CD14-positive monocyte (primary cell): ENCODE data around the gene CSGALNACT2. TPM values are rescaled to one million over a fixed set of nuclear protein-coding genes. Genes with fewer than 3 reads are reported as not detected.

ENCODE experiments used
- DNase-seq, 3 donors: peaks; one replicate each; pipeline ENCODE4 v3.0.0-alpha.2; 2011 to 2022
- H2AFZ ChIP-seq: 2 replicates; pipeline ENCODE4 v1.6.0; 2012; ENCODE audit warnings: mild to moderate bottlenecking, low read depth, low read length, inconsistent platforms; ENCODE audit not compliant: insufficient read depth, poor library complexity, severe bottlenecking
- H3K27ac ChIP-seq, 2 donors: 1 replicate in 1 of 2; 2 replicates in 1 of 2; pipeline ENCODE4 v1.5.1; 2012 to 2013; ENCODE audit warnings: low read length in 2 of 2, control low read depth in 1 of 2, inconsistent platforms in 1 of 2, low read depth in 1 of 2, mild to moderate bottlenecking in 1 of 2
- H3K27me3 ChIP-seq, 2 donors: one replicate each; pipeline versions ENCODE4 v1.6.0 to v1.6.1; 2011 to 2013; ENCODE audit warnings: low read length in 2 of 2; ENCODE audit not compliant: control insufficient read depth in 2 of 2, insufficient read depth in 2 of 2
- H3K36me3 ChIP-seq, 2 donors: replicated peaks in 1 of 2; 1 replicate in 1 of 2; 2 replicates in 1 of 2; pipeline versions ENCODE4 v1.5.1 to v1.6.1; 2012 to 2013; ENCODE audit warnings: low read length in 2 of 2, control low read depth in 1 of 2, inconsistent platforms in 1 of 2, mild to moderate bottlenecking in 1 of 2; ENCODE audit not compliant: insufficient read depth in 2 of 2, control insufficient read depth in 1 of 2
- H3K4me1 ChIP-seq, 2 donors: 1 replicate in 1 of 2; 2 replicates in 1 of 2; pipeline versions ENCODE4 v1.5.1 to v1.6.1; 2012 to 2013; ENCODE audit warnings: low read length in 2 of 2, control low read depth in 1 of 2, inconsistent platforms in 1 of 2, mild to moderate bottlenecking in 1 of 2, moderate library complexity in 1 of 2; ENCODE audit not compliant: insufficient read depth in 2 of 2, control insufficient read depth in 1 of 2
- H3K4me2 ChIP-seq: replicated peaks from 2 replicates; pipeline ENCODE3; 2012; ENCODE audit warnings: low read length, moderate library complexity, mild to moderate bottlenecking; ENCODE audit not compliant: poor library complexity, severe bottlenecking; ENCODE audit errors: extremely low read depth
- H3K4me3 ChIP-seq, 3 experiments: fragments of 200-600 bp in 1 of 3; sonication (generic) in 1 of 3; replicated peaks in 1 of 3; 1 replicate in 2 of 3; 2 replicates in 1 of 3; pipeline ENCODE4 v1.5.1; 2011 to 2013; ENCODE audit warnings: low read length in 3 of 3, mild to moderate bottlenecking in 3 of 3, control low read depth in 2 of 3, low read depth in 2 of 3, inconsistent platforms in 1 of 3, moderate library complexity in 1 of 3
- H3K79me2 ChIP-seq: 2 replicates; pipeline ENCODE4 v1.6.0; 2012; ENCODE audit warnings: mild to moderate bottlenecking, control low read depth, inconsistent platforms, low read length, moderate library complexity; ENCODE audit not compliant: insufficient read depth
- H3K9ac ChIP-seq: 2 replicates; pipeline ENCODE4 v1.6.0; 2017; ENCODE audit warnings: low read length, mild to moderate bottlenecking; ENCODE audit not compliant: insufficient read depth, poor library complexity, severe bottlenecking
- H3K9me3 ChIP-seq, 2 donors: replicated peaks in 1 of 2; 1 replicate in 1 of 2; 2 replicates in 1 of 2; pipeline versions ENCODE4 v1.5.1 to v1.6.1; 2012 to 2013; ENCODE audit warnings: low read length in 2 of 2, control low read depth in 1 of 2; ENCODE audit not compliant: control insufficient read depth in 1 of 2, insufficient read depth in 1 of 2
- H4K20me1 ChIP-seq: 2 replicates; pipeline ENCODE4 v1.6.0; 2012; ENCODE audit warnings: mild to moderate bottlenecking, low read length, control low read depth, moderate library complexity; ENCODE audit not compliant: insufficient read depth
- H3K27ac Mint-ChIP-seq, 7 donors: one replicate each; pipeline ENCODE4 v1.8.0; 2020; ENCODE audit warnings: mild to moderate bottlenecking in 7 of 7, mixed read lengths in 7 of 7, moderate library complexity in 6 of 7, inconsistent platforms in 2 of 7
- H3K27me3 Mint-ChIP-seq, 3 donors: one replicate each; pipeline ENCODE4 v1.8.0; 2021 to 2022; ENCODE audit warnings: low read depth in 3 of 3, mild to moderate bottlenecking in 3 of 3, mixed read lengths in 3 of 3, moderate library complexity in 3 of 3, inconsistent platforms in 1 of 3
- H3K36me3 Mint-ChIP-seq, 2 donors: one replicate each; pipeline ENCODE4 v1.8.0; 2020; ENCODE audit warnings: mixed read lengths in 2 of 2, inconsistent platforms in 1 of 2, mild to moderate bottlenecking in 1 of 2
- H3K4me1 Mint-ChIP-seq: one replicate; pipeline ENCODE4 v1.8.0; 2020; ENCODE audit warnings: mild to moderate bottlenecking, mixed read lengths
- H3K4me3 Mint-ChIP-seq, 2 donors: one replicate each; pipeline ENCODE4 v1.8.0; 2020; ENCODE audit warnings: mild to moderate bottlenecking in 2 of 2, mixed read lengths in 2 of 2, moderate library complexity in 1 of 2
- H3K9me3 Mint-ChIP-seq, 7 donors: one replicate each; pipeline ENCODE4 v1.8.0; 2020 to 2022; ENCODE audit warnings: mixed read lengths in 7 of 7, mild to moderate bottlenecking in 6 of 7, moderate library complexity in 6 of 7, inconsistent platforms in 2 of 7
- CTCF ChIP-seq: fragments of 200-600 bp; IDR thresholded peaks from one replicate; pipeline ENCODE4 v1.8.0; 2022; ENCODE audit warnings: antibody characterized with exemption, mild to moderate bottlenecking
- WGBS: methylation state at CpG from one replicate; pipeline ENCODE4 v1.1.5; 2013; ENCODE audit warnings: missing lambda C conversion rate; ENCODE audit not compliant: insufficient coverage; 5-methylcytosine and 5-hydroxymethylcytosine counted together
- intact Hi-C, 2 donors: fragments of 100-400 bp; cut with micrococcal nuclease; formaldehyde crosslinking; loops; one replicate each; pipeline versions ENCODE4 v1.15.0 to v1.15.1; 2023
- polyA plus RNA-seq, 3 donors: library from polyadenylated mRNA; depleted of rRNA in 1 of 3; unstranded in 2 of 3; stranded (reverse) in 1 of 3; fragments of 300-500 nt in 2 of 3; fragments of >200 nt in 1 of 3; fragmentation: Illumina TruSeq in 2 of 3; gene quantifications; 1 replicate in 2 of 3; 2 replicates in 1 of 3; pipeline ENCODE4 v1.2.3, GENCODE V29; 2012 to 2021

Gene CSGALNACT2
- polyA plus RNA-seq, 3 donors = 43.7 to 80.1 (median 48.2) TPM

GRCh38 chr10:43222210-43222720 lies 84.0 kb downstream of the CSGALNACT2 start:
- H3K4me1 ChIP-seq = no peaks in the 10 kb centered on the region
- H3K36me3 ChIP-seq = no peaks in the 10 kb centered on the region
- Mint-ChIP-seq H3K27me3 (peaks cover 12 to 19% (median 15%) of the 10 kb centered on the region in 3 donors), H3K9me3 (peaks cover 0 to 3% (median 0%) of the 10 kb centered on the region in 7 donors), H3K4me1 (peaks cover 6% of the 10 kb centered on the region), H3K27ac (peak overlapping the region in 2 of 7 donors; percentile 16 to 20), H3K36me3 (no peaks in the 10 kb centered on the region), H3K4me3 (no peak overlapping the region)
- no peak overlapping the region for H3K4me2 ChIP-seq
- no peaks in the 10 kb centered on the region for H3K27me3 ChIP-seq
- no peak overlapping the region for H2AFZ ChIP-seq
- intact Hi-C loops = no loop called here
- WGBS = no CpG with 5 or more reads among the region's 4 CpGs
- no peak overlapping the region for H3K4me3 ChIP-seq
- no peaks in the 10 kb centered on the region for H3K79me2 ChIP-seq
- H4K20me1 ChIP-seq = no peaks in the 10 kb centered on the region
- TF ChIP-seq CTCF = no peak
- H3K9me3 ChIP-seq = no peaks in the 10 kb centered on the region
- DNase-seq = no peak
- no peak overlapping the region for H3K27ac ChIP-seq
- H3K9ac ChIP-seq = no peak overlapping the region

GRCh38 chr10:43223056-43223455 lies 84.8 kb downstream of the CSGALNACT2 start:
- no peaks in the 10 kb centered on the region for H3K79me2 ChIP-seq
- Mint-ChIP-seq H3K36me3 (no peaks in the 10 kb centered on the region), H3K4me3 (no peak overlapping the region), H3K4me1 (peaks cover 6% of the 10 kb centered on the region), H3K9me3 (peaks cover 0 to 3% (median 0%) of the 10 kb centered on the region in 7 donors), H3K27ac (no peak overlapping the region), H3K27me3 (peaks cover 18 to 25% (median 19%) of the 10 kb centered on the region in 3 donors)
- no peak overlapping the region for H3K9ac ChIP-seq
- H3K4me1 ChIP-seq = no peaks in the 10 kb centered on the region
- DNase-seq = no peak
- no peak overlapping the region for H3K4me2 ChIP-seq
- H2AFZ ChIP-seq = no peak overlapping the region
- no peaks in the 10 kb centered on the region for H3K36me3 ChIP-seq
- H3K27ac ChIP-seq = no peak overlapping the region
- H3K27me3 ChIP-seq = peaks cover 0 to 7% of the 10 kb centered on the region in 2 donors
- WGBS = no CpG with 5 or more reads among the region's 1 CpG
- no peak overlapping the region for H3K4me3 ChIP-seq
- H3K9me3 ChIP-seq = no peaks in the 10 kb centered on the region
- no peak for TF ChIP-seq CTCF
- intact Hi-C loops = no loop called here
- no peaks in the 10 kb centered on the region for H4K20me1 ChIP-seq
